ENCODE results near the gene CARMIL3.

The CARMIL3 gene

GRCh38 chr14:24054324-24054641 is 2.5 kb downstream of the CARMIL3 start:
- Histone ChIP-seq H3K27me3 (replicated peaks; ENCODE audit: insufficient read depth, low read length) (no peaks in the 10 kb centered on the region; the same call in 1 of the 2 replicates), H3K9me2 (replicated peaks; ENCODE audit: insufficient read depth, low read length) (no peaks in the 10 kb centered on the region), H3K4me1 (ENCODE audit: low read length) (no peaks in the 10 kb centered on the region), H3K4me3 (ENCODE audit: low read length) (no peak overlapping the region), H3K4me2 (ENCODE audit: low read depth, low read length) (no peak overlapping the region), H4K20me1 (ENCODE audit: insufficient read depth, low read length) (no peaks in the 10 kb centered on the region), H3K36me3 (replicated peaks; ENCODE audit: insufficient read depth, low read length) (no peaks in the 10 kb centered on the region), H3K79me2 (ENCODE audit: low read length) (no peaks in the 10 kb centered on the region), H3K27ac (ENCODE audit: low read length) (no peak overlapping the region), H3K9me3 (replicated peaks; ENCODE audit: insufficient read depth, low read length) (no peaks in the 10 kb centered on the region), H3F3A (ENCODE audit: insufficient read depth, low read length) (no peaks in the 10 kb centered on the region), H3K9ac (ENCODE audit: low read length) (no peak overlapping the region), H2AFZ (ENCODE audit: low read length) (no peak overlapping the region)
- no peak for TF ChIP-seq CTCF (IDR thresholded peaks at IDR 0.05; ENCODE audit: low read length)
- no peak for TF ChIP-seq EZH2phosphoT487 (IDR thresholded peaks at IDR 0.05; ENCODE audit: low read length)
- TF ChIP-seq EZH2 (optimal IDR thresholded peaks at IDR 0.05; ENCODE audit: low read depth, low read length): no peak
- DNase-seq: no peak

GRCh38 chr14:24054646-24055045 is 2.8 kb downstream of the CARMIL3 start:
- TF ChIP-seq CTCF (IDR thresholded peaks at IDR 0.05; ENCODE audit: low read length) (no peak), EZH2 (optimal IDR thresholded peaks at IDR 0.05; ENCODE audit: low read depth, low read length) (no peak)
- Histone ChIP-seq H3K79me2 (ENCODE audit: low read length) (no peaks in the 10 kb centered on the region), H3K9me2 (replicated peaks; ENCODE audit: insufficient read depth, low read length) (no peaks in the 10 kb centered on the region), H3K9me3 (replicated peaks; ENCODE audit: insufficient read depth, low read length) (no peaks in the 10 kb centered on the region), H3K4me2 (ENCODE audit: low read depth, low read length) (no peak overlapping the region), H2AFZ (ENCODE audit: low read length) (no peak overlapping the region), H3K4me1 (ENCODE audit: low read length) (no peaks in the 10 kb centered on the region), H3K27me3 (replicated peaks; ENCODE audit: insufficient read depth, low read length) (no peaks in the 10 kb centered on the region; the same call in 1 of the 2 replicates), H3K27ac (ENCODE audit: low read length) (no peak overlapping the region), H3F3A (ENCODE audit: insufficient read depth, low read length) (no peaks in the 10 kb centered on the region), H3K36me3 (replicated peaks; ENCODE audit: insufficient read depth, low read length) (no peaks in the 10 kb centered on the region), H3K4me3 (ENCODE audit: low read length) (no peak overlapping the region), H3K9ac (ENCODE audit: low read length) (no peak overlapping the region), H4K20me1 (ENCODE audit: insufficient read depth, low read length) (no peaks in the 10 kb centered on the region)
- DNase-seq: no peak

DNA sequence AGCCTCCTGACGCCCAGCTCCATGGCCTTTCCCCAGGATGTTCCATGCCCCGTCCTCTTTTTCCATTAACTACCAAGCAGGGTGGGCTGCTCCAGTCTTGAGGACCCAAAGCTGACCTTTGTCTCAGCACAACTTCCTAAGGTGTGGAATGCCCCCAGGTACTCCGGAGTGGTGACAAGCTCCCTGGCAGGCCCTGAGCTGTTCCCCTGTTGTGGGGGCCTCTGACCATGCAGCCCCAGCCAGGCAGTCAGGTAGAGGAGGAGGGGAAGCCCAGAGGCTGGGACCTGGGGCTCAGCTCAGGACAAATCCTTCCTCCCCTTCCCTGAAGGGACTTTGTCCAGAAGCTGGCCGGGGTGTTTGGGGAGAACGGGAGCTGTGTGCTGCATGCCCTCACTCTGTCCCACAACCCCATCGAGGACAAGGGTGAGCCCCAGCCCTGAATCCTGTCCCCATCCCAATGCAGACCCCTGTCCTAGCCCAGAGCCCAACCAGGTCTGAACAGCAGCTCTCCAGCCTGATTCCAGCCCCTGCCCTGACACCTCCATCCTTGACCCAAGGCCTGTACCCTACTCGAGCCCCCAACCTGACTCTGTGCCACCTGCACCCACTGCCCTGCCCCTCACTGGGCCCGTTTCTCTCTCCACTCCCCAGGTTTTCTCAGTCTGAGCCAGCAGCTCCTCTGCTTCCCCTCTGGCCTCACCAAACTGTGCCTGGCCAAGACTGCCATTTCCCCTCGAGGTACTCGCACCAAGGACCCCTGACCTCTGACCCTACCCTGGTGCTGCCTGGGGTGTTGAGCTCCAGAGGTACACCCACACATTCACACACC is 4.4 kb downstream of the CARMIL3 start:
- Histone ChIP-seq H3K9ac (ENCODE audit: low read length) (no peak overlapping the region), H3K27me3 (replicated peaks; ENCODE audit: insufficient read depth, low read length) (no peaks in the 10 kb centered on the region; the same call in 1 of the 2 replicates), H3F3A (ENCODE audit: insufficient read depth, low read length) (no peaks in the 10 kb centered on the region), H3K36me3 (replicated peaks; ENCODE audit: insufficient read depth, low read length) (no peaks in the 10 kb centered on the region), H3K27ac (ENCODE audit: low read length) (no peak overlapping the region), H3K9me3 (replicated peaks; ENCODE audit: insufficient read depth, low read length) (no peaks in the 10 kb centered on the region), H3K4me3 (ENCODE audit: low read length) (no peak overlapping the region), H3K79me2 (ENCODE audit: low read length) (no peaks in the 10 kb centered on the region), H2AFZ (ENCODE audit: low read length) (no peak overlapping the region), H3K4me1 (ENCODE audit: low read length) (no peaks in the 10 kb centered on the region), H3K9me2 (replicated peaks; ENCODE audit: insufficient read depth, low read length) (no peaks in the 10 kb centered on the region), H4K20me1 (ENCODE audit: insufficient read depth, low read length) (no peaks in the 10 kb centered on the region), H3K4me2 (ENCODE audit: low read depth, low read length) (no peak overlapping the region)
- no peak for DNase-seq
- TF ChIP-seq EZH2phosphoT487 (IDR thresholded peaks at IDR 0.05; ENCODE audit: low read length) (no peak), CTCF (IDR thresholded peaks at IDR 0.05; ENCODE audit: low read length) (no peak), EZH2 (optimal IDR thresholded peaks at IDR 0.05; ENCODE audit: low read depth, low read length) (no peak)
